Measurements from ENCODE around the gene MEST. TPM values are rescaled to one million over a fixed set of nuclear protein-coding genes. Genes with fewer than 3 reads are reported as not detected.

MEST gene
- total and polyA plus RNA-seq, 10 of the 15 experiments (the other 5 are each of a cell fraction or from before 2014, with no cell fraction given) = 1.0 to 18.2 (median 8.2) TPM

DNA sequence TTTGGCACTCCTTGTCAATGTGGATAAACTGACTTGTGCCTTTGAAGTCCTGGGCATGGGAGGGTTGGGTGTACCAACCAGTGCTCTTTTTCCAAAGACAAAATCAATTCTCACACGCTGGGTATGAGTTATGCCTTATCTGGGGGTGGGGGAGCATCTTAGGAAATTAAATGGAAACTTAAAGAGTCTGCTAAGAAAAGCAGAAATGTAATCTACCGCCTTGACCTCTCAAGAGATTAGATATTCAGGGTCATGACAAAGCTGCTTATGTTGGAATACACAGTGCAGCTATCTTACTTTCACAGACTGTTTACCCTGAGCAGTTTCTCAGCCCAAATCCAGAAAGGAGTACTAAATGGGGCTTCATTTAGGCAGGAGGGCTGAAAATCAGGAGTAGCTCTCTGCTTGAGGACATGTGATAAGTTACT, 2.6 kb downstream of the MEST start:
- Histone ChIP-seq H3K4me2 (ENCODE audit: control insufficient read depth, insufficient read depth) (no peak overlapping the region), H3K9me3 (replicated peaks; ENCODE audit: control insufficient read depth, insufficient read depth, low read length) (no peaks in the 10 kb centered on the region; the same call in 2 of the 3 replicates), H3K27ac (ENCODE audit: control insufficient read depth, insufficient read depth) (no peak overlapping the region), H3K36me3 (ENCODE audit: control insufficient read depth in 2 of 2, insufficient read depth in 2 of 2, low read length in 1 of 2) (no peaks in the 10 kb centered on the region), H4K20me1 (ENCODE audit: control insufficient read depth, insufficient read depth) (no peaks in the 10 kb centered on the region), H3K9ac (ENCODE audit: control insufficient read depth, insufficient read depth, low read length) (no peak overlapping the region), H2AFZ (ENCODE audit: control insufficient read depth, low read depth, low read length) (no peak overlapping the region), H3K79me2 (ENCODE audit: control insufficient read depth, insufficient read depth, low read length) (no peaks in the 10 kb centered on the region), H3K27me3 (replicated peaks in 1 of 2; ENCODE audit: control insufficient read depth in 2 of 2, insufficient read depth in 2 of 2, low read length in 1 of 2) (no peaks in the 10 kb centered on the region; a peak in 2 of 4 replicates), H3K4me1 (ENCODE audit: control insufficient read depth, insufficient read depth, low read length) (no peaks in the 10 kb centered on the region), H3K4me3 (no peak overlapping the region)
- FAIRE-seq (no peak), DNase-seq (ENCODE audit: low read depth, low spot score) (no peak), ATAC-seq (no peak)
- ChIA-PET RAD21 (ENCODE audit: unreplicated experiment) (no interaction called here), CTCF (no interaction called here), SMC1A (ENCODE audit: uncharacterized antibody, unreplicated experiment) (no interaction called here), POLR2A (interaction anchor here (0.5 kb wide), 1 partner anchor 18 kb away, joined by 3 read pairs; no protein-coding TSS in a partner anchor)
- in situ Hi-C loops (cut with MboI) (no loop called here), intact Hi-C loops (cut with micrococcal nuclease; ENCODE audit: unreplicated experiment) (loop anchor here (5.0 kb wide), 1 partner anchor 252 kb away; no protein-coding TSS in a partner anchor)
- BruUV-seq (replicated peaks) = no TSS peak
- TF ChIP-seq MTA2 (IDR thresholded peaks at IDR 0.05; ENCODE audit: low read depth) = no peak
- no peak for TF ChIP-seq STAT1 (conservative IDR thresholded peaks at IDR 0.05)
- no peak for TF ChIP-seq POLR2AphosphoS2 (IDR thresholded peaks at IDR 0.05; ENCODE audit: low read depth, low read length)
- no peak for TF ChIP-seq BCL11A (IDR thresholded peaks at IDR 0.05; ENCODE audit: low read depth, low read length)
- no peak for TF ChIP-seq CBFB (IDR thresholded peaks at IDR 0.05; ENCODE audit: low read depth)
- TF ChIP-seq EED (IDR thresholded peaks at IDR 0.05; ENCODE audit: low read depth) = no peak
- TF ChIP-seq NFYA (IDR thresholded peaks at IDR 0.05; ENCODE audit: borderline replicate concordance, low read depth, low read length) = no peak
- no peak for TF ChIP-seq IKZF2 (IDR thresholded peaks at IDR 0.05)
- TF ChIP-seq TCF3 (IDR thresholded peaks at IDR 0.05; ENCODE audit: borderline replicate concordance, insufficient read depth, low read depth, low read length) = no peak
- no peak for TF ChIP-seq RAD21 (IDR thresholded peaks at IDR 0.05; ENCODE audit: insufficient read depth, low read depth, low read length)
- no peak for TF ChIP-seq KLF5 (IDR thresholded peaks at IDR 0.05; ENCODE audit: partially characterized antibody)
- no peak for TF ChIP-seq EGR1 (IDR thresholded peaks at IDR 0.05; ENCODE audit: borderline replicate concordance in 1 of 2, low read depth in 2 of 2, low read length in 2 of 2)
- no peak for TF ChIP-seq POU2F2 (IDR thresholded peaks at IDR 0.05; ENCODE audit: borderline replicate concordance, low read depth, low read length)
- WGBS (ENCODE audit: insufficient coverage, insufficient replicate concordance, low lambda C conversion rate, missing lambda C conversion rate) = 73% methylated on average over 2 of the region's 2 CpGs

All from GM12878 (cell line).